ENCODE data around the gene TMEM50B.
A peak's percentile ranks its signal among the peaks of the same experiment; 100 is the strongest.

Gene TMEM50B

DNA sequence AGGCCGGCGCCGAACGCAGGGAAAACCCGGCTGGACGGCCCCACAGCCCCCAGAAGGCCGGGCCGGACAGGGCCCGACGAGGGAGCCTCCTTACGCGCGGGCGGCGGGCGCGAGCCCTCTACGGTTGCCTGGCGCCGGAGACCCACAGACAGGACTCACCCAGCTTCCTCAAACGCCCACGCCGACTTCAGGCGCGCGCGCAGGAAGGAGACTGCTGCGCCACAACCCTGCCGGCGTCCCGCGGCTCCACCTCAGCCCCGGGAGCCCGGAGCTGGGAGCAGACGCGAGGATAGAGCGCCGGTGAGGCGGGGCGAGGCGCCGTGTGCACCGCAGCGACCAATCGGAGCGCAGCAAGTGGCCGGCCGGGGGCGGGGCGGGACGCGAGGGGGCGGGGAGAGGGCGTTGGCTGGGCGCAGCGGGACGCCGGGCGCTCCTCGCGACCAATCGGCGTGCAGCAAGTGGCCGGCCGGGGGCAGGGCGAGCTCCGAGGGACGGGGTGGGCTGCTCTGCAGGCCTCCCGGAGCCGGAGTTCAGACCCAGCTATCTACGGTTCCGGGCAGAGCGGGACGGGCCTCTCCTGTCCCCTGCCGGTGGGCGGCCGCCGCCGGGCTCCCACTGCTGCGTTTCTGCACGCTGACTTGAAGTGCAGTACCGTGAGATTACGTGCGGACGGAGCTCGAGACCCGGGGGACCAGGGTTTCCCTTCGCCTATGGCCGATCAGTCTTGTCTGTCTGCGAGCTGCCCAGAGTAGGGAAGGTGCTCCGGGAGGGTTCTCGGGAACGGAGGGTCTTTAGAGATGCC is at the start of gene TMEM50B:
Gene TMEM50B, minus strand, starts transcription at position 296 of the 802 bp plus-strand sequence. CDS start 11,089 bp downstream, outside the sequence.
- peak within 1 kb of the TSS; percentile 97 for H3K4me3 ChIP-seq (ENCODE audit: low read depth, low read length)
- TF ChIP-seq, protein P1, sequence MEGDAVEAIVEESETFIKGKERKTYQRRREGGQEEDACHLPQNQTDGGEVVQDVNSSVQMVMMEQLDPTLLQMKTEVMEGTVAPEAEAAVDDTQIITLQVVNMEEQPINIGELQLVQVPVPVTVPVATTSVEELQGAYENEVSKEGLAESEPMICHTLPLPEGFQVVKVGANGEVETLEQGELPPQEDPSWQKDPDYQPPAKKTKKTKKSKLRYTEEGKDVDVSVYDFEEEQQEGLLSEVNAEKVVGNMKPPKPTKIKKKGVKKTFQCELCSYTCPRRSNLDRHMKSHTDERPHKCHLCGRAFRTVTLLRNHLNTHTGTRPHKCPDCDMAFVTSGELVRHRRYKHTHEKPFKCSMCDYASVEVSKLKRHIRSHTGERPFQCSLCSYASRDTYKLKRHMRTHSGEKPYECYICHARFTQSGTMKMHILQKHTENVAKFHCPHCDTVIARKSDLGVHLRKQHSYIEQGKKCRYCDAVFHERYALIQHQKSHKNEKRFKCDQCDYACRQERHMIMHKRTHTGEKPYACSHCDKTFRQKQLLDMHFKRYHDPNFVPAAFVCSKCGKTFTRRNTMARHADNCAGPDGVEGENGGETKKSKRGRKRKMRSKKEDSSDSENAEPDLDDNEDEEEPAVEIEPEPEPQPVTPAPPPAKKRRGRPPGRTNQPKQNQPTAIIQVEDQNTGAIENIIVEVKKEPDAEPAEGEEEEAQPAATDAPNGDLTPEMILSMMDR (IDR thresholded peaks at IDR 0.05; ENCODE audit: borderline replicate concordance, insufficient read depth, low read depth, low read length) = peak; percentile 40

DNA sequence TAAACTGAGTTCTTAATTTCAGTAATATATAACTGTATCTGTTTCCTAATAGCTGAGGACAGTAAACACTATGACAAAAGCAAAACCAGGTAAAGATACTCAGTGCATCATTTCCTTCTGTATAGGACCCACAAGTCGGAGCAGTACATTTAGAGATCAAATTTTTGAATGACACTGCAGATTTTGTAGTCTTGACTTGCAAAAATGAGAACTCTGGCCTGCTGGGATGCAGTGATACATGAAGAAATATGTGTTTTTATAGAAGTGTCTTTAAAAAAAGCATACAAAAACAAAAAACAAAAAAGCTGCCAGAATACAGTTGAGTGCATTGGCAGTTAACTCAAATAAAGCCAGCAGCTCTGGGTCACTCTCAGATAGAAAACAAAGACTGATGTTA is 43.2 kb upstream of the TMEM50B start:
- H3K4me3 ChIP-seq (ENCODE audit: low read depth, low read length) = no peak overlapping the region
- TF ChIP-seq, protein P1 (IDR thresholded peaks at IDR 0.05; ENCODE audit: borderline replicate concordance, insufficient read depth, low read depth, low read length) = no peak

DNA sequence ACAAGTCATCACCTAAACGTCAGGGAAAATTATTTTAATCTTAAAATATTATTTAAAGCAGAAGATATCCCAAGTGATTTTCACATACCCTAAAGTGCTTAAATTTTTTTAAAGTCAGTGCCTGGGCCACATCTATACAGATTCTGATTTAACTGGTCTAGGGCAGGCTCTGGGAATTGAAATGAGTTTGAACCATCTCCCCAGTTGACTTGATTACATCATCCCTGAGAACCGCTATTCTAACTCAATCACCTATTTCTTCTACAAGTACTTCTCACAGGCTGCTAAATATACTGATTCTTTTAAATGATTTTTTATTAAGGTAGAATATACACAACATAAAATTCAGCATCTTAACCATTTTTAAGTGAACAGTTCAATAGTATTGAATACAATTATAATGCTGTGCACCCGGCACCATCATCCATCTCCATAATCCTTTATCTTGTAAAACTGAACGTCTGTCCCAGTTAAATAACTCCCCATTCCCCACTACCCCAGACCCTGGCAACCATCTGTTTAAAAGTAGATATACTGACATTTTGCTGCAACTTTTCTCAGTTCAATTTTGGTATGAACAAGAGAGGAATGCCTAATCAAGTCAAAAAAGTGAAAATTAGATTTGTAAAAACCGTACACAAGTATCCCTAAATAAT is 42.7 kb upstream of the TMEM50B start:
- TF ChIP-seq, protein P1 (IDR thresholded peaks at IDR 0.05; ENCODE audit: borderline replicate concordance, insufficient read depth, low read depth, low read length) = no peak

DNA sequence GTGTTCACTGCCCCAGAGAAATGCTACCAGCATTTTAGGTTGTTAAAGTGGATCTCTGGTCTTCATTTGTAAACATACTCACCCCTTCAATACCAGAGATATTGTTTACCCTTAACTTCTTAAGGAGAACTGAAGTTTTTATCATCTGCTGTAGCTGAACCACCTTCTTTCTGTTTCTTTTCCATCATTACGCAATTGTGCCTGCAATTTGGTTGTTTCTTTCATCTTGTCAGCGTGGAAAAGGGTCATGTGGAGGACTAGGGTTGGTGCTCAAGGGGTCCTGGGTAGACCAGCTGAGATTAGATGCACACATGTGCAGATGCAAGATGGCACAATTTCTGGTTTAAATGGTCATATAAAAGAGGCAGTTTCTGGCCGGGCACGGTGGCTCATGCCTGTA is 39.1 kb upstream of the TMEM50B start:
- TF ChIP-seq, protein P1 (IDR thresholded peaks at IDR 0.05; ENCODE audit: borderline replicate concordance, insufficient read depth, low read depth, low read length) = no peak

More for the DNA sequence above, 42.7 kb upstream of the TMEM50B start:
- no peak overlapping the region for H3K4me3 ChIP-seq (ENCODE audit: low read depth, low read length)

DNA sequence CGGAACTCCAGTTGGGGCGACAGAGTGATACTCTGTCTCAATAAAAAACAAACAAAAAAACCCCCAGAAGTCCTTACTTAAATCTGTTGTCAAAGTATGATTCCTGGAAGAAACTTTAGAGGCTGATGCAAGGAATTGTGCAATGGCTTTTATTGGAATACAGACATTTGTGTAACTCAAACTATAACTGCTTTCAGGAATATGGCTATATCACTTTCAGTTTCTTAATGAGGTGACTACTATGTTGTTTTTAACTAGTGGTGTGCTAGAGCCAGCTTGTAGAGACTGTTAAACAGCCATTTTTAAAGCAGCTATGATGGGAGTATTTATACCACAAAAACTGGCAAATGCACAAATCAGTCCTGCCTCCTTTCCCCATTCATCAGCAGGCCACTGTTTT is 34.5 kb upstream of the TMEM50B start:
- H3K4me3 ChIP-seq (ENCODE audit: low read depth, low read length) = no peak overlapping the region
- TF ChIP-seq, protein P1 (IDR thresholded peaks at IDR 0.05; ENCODE audit: borderline replicate concordance, insufficient read depth, low read depth, low read length) = no peak

More for the DNA sequence above, 39.1 kb upstream of the TMEM50B start:
- no peak overlapping the region for H3K4me3 ChIP-seq (ENCODE audit: low read depth, low read length)

DNA sequence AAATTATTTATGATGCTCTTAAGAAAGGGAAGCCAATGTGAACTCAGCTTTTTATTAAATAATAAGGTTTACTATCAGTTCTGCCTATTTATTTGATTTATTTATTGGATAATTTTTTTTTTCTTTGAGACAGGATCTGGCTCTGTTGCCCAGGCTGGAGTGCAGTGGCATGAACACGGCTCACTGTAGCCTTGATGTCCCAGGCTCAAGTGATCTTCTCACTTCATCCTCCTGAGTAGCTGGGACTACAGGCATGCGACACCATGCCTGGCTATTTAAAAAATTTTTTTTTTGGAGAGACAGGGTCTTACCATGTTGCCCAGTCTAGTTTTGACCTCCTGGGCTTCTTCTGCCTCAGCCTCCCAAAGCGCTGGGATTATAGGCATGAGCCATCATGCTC is 32.7 kb upstream of the TMEM50B start:
- no peak overlapping the region for H3K4me3 ChIP-seq (ENCODE audit: low read depth, low read length)
- TF ChIP-seq, protein P1 (IDR thresholded peaks at IDR 0.05; ENCODE audit: borderline replicate concordance, insufficient read depth, low read depth, low read length) = no peak
